GM18870 (cell line): ENCODE results near the gene CCDC69.
"Not testable (repeated sequence)": the region's sequence is repeated elsewhere in the genome, so short reads cannot be mapped to it uniquely, and the experiment has no call there.

Experiments used
- ATAC-seq: cut with Tn5 transposase; IDR thresholded peaks from one replicate; pipeline ENCODE4 v1.9.1; 2021; ENCODE audit warnings: moderate library complexity; ENCODE audit not compliant: unreplicated experiment

Gene CCDC69

DNA sequence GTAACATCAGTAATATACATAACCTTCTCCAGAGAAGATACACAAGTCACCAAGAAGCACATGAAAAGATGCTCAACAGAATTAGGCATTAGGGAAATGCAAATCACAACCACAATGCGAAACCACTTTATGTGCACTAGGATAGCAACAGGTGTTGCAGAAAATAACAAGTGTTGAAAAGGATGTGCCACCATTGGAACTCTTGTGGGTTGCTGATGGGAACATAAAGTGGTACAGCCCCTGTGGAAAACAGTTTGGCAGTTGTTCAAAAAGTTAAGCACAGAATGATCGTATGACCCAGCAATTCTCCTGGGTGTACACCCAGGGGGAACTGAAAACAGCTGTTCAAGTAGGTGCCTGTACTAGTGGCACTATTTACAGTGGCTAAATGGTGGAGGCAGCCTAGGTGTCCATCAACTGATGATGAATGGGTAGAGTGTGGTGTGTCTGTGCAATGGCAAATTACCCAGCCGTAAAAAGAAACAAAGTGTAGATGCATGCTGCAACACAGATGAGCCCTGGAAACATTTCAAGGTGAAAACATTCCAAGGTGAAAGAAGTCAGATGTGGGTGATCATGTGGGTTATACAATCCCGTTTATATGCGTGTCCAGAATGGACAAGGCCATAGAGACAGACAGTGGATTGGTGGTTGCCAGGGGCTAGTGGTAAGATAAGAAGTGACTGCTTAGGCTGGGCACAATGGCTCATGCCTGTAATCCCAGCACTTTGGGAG is 27.2 kb downstream of the CCDC69 start:
- ATAC-seq = peak; percentile 85

DNA sequence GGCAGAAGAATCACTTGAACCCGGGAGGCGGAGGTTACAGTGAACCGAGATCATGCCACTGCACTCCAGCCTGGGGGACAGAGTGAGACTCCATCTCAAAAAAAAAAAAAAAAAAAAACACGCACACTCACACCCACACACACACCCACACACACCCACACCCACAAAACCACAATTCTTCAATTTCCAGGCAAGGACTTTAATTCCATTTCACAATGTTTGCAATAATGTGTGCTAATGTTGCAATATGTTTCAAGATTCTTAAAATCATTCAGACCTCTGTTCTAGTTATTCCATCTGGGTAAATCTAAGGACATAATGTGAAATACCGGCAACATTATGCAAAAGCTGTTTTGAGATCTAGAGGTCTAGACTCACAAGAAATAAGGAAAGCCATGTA is 28.3 kb downstream of the CCDC69 start:
- no peak for ATAC-seq

DNA sequence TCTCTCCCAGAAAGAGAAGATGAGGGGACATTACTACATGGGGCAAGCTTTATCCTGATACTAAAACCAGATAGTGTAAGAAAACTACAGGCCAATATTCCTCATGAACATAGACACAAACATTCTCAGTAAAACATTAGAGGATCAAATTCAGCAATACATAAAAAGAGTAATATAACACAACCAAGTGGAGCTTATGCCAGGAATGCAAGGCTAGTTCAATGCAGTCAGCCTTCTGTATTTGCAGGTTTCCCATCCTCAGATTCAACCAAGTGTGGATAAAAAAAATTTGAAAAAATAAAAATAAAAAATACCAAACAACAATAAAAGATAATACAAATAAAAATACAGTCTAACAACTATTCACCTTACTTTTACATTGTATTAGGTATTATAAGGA is 31.3 kb downstream of the CCDC69 start:
- no peak for ATAC-seq

DNA sequence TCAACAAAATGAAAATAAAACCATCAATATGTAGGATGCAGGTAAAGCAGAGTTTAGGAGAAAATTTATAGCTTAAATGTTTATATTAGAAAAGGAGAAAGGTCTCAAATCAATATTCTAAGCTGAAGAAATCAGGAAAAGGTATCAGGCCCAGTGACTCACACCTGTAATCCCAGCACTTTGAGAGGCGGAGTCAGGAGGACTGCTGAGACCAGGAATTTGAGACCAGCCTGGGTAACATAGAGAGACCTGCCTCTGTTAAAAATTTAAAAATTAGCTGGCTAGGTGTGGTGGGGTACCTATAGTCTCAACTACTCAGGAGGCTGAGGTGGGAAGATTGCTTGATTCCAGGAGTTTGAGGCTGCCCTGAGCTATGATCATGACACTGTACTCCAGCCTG is 32.2 kb downstream of the CCDC69 start:
- ATAC-seq = no peak

DNA sequence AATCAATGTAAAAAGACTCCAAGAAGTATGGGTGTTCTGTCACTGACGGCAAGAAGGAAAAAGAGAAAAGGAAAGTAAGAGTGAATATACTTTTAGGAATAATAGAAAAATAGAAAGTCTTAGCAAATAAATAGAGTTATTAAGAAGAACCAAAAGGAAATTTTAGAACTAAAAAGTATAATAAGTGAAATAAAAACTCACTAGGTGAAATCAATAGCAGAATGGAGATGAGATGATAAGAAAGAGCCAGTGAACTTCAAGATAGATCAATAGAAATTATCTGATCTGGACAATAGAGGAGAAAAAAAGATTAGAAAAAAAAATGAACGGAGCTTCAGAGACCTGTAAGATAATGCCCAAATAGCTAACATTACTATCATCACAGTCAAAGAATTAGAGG is 34.7 kb downstream of the CCDC69 start:
- no peak for ATAC-seq

DNA sequence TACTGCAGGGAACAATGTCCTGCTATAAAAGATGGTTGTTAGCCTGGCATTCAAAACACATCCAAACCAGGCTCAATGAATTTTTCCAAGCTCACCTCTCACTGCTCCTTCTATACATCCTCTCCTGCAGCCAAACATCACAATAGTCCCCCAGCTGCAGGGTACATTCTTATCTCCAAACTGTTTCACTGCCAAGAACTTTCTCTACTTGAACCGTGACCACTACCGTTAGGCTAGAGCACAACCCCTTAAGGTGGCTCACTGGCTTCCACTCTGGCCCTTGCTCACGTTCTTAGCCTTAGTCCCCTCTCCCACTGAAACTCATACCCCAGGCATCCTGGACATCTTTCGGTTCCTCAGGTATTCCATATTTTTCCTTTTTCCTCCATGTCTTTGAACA is 37.4 kb downstream of the CCDC69 start:
- no peak for ATAC-seq

DNA sequence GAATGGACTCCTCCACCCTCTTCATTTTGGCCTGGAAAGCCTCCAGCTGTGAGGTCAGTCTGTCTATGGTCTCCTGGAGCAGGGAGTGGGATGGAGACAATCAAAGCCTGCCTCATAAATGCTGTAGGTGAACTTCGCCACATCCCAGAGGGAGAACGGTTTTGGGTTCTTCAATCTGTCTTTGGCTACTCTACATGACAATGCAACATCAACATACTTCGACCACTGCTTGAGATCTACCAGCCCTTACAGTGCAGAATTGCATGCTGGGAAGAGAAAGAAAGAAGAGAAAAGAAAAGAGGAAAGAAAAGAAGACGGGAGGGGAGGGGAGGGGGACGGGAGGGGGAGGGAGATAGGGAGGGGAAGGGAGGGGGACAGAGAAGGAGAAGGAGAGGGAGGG is 37.8 kb downstream of the CCDC69 start:
- ATAC-seq = no peak

DNA sequence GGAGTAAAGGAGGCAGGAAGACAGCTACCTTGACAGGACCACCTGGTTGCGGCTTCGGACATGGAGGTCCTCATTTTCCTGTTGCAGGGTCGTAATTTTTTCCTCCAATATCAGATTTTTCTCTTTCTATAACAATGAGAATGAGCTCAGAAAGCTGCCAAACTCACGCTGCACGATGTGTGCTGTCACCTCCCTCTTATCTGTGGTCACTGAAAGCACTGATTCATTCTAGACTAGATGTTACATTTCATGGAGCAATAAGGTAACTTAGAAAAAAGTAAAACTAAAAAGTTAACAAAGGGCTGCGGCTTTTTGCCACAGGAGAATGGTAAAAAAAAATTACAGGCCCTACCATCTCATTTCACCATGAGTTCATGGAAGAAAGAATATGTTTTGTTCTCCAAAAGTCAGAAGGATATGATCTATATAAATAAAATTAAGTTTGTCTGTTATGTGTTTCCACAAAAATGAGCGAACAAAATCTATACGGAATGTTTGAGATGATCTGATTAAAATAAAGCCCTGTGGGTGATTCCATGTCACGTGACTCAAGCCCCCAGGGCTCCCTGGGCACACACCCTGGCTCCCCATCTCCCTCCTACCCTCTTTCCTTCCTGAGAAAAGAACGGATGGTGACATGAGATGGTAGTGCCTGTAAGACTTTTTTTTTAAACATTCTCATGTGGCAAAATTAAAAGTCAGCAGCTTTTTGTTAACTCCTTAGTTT is 39.4 kb downstream of the CCDC69 start:
- ATAC-seq = no peak

DNA sequence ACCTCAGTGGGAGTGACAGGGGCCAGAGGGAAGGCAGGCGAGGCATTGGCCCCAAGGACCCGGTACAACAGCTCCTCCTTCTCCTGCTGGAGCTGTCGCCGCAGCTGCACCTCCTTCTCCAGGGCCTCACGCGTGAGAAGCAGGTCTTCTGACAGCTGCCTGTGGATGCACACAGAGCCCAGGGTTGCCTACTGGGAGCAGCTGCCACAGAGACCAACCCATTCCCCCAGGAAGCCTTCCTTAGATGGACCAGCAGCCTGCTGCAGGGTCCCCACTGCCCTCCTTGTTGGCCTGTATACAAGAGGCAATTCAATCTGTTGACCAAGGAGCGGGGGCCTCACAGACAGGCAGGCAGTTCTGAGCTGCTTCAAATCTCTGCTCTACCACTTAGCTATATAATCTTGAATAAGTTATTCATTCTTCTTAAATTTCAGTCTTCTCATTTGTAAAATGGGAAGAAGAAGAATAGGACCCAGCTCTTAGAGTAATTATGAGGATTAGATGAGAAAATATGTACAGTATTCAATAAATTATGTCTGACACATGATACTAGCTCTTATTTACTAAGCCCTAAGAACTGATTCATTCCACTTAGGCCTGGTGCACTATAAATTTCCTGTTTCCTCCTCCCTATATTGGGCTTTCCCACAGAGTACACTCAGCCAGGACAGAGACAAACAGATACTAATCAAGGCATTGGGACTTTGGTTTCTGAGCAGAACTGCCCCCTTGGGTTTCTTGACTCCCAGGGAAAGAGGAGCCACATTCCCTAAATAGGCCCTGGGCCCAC is 40.2 kb downstream of the CCDC69 start:
- ATAC-seq = no peak

DNA sequence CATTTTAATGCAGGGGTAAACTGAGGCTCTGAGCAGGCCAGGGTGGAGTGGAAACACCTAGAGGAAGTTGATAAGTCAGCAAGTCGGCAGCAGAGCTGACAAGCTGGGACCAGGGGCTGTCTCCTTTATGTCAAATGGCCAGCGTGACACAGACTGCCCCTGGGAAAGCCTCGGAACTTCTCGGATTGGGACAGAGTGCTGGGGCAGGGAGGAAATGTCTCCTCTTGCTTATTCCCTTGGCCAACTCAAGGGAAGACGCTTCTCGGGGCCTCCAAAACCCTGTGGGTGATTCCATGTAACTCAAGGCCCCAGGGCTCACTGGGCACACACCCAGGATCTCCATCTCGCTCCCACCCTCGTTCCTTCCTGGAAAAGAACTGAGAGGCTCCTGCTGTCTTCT is 40.9 kb downstream of the CCDC69 start:
- no peak for ATAC-seq

DNA sequence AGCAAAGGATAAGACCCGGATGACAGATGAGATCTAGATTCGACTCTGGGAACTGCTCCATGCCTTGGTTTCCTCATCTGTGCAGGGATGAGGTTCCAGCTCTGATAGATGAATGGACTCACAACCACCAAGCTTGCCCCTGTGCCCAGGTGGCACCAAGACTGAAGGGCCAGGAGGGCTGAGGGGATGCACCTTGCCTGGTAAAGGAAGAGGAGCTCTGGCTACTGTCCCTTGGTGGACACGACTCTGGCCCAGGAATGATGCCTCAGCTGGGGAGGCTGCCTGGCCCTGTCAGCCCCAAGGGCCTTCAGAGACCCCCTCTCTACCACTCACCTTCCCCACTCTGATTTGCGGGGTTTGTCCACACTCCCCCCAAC is 41.4 kb downstream of the CCDC69 start:
- ATAC-seq = no peak

DNA sequence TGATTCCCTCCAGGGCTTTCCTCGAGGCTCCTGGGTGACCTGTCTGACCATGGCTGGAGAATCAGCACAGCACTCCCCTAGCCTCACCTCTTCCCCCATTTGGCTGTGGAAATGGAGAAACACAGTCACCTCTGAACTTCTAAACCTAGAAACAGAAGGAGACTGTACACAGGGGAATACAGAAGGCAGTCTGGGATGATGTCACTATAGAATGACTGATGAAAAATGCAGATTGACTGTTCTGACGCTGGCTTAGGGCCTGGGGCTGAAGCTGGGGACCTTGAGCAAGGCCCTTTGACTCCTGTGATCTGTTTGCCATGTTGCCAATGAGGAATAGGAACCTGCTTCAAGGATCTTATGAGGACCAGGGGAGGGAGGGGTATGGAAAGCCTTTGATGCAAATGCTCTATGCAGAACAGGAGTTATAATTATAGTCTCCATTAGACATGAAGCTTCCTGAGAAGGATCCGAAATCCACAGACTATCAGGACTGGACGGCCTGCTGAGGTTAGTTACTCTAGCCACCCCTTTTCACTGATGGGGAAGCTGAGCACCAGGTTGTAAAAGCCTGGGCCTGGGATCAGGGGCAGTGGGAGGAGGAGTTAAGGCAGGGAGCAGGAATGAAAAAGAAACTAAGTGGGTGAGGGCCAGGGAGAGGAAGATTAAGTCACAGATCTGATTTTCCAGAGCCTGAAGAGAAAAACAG is 41.9 kb downstream of the CCDC69 start:
- ATAC-seq = no peak

DNA sequence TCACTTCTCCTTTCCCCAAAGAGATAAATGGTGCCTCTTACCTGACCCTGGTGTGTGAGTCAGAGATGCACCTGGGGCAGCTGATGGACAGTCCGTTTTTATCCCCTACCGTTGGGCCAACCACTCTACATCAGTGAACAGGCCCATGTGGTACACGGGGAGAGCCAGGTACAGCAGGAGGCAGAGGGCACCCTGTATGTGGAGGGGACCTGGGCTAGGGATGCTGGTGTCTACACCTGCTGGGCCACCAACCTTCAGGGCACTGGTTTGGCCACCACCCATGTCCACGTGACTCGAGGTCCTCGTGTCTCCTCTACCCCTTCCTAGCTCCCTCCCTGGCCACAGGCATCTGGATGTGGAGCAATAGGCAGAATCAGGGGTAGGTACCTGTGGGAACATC is 43.6 kb downstream of the CCDC69 start:
- ATAC-seq = no peak

DNA sequence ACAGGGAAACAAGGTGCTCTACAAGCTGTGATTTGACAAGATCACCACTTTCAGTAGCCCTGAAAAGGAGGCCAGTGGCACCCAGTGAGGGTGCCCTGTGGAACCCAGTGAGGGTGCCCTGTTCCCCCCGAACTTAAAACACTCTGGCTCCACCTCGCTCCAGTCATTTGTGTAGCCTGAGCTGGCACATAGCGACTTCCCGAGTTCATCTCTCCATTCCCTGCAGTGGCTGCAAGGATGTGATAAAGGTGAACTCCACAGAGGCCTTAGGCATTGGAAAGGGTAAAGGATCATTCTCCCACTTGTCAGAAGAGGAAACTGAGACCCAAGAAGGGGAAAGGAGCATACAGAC is 44.4 kb downstream of the CCDC69 start:
- ATAC-seq = no peak

DNA sequence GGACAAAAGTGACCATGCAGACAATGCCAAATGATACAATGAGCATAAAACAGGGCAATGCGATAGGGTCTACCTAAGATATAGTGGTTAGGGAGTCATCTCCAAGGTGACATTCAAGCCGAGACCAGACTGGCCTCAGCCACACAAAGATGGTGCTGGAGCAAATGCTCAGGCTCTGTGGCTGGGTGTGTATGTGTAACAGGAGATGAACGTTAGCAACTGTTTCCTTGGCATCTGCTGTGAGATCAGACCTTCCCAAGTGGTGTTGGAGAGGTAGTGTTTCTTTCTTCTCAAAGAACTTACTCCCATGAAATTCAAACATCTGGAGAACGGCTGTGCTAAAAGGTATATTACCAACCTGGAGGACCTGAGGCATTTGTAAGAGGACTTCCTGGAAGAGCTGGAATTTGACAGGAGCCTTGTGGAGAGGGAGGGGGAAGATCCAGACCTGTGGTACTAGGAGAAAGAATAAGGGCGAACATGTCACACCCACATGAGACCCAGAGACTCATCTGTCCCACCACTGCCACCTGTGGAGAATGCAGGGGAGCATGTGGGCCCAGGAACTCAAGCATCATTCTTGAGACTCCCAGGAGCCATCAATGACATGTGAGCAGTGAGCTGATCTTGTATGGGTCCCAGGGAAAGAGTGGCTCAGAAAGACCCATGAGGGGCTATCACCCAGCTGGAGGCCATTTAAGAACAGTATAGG is 45.0 kb downstream of the CCDC69 start:
- no peak for ATAC-seq

DNA sequence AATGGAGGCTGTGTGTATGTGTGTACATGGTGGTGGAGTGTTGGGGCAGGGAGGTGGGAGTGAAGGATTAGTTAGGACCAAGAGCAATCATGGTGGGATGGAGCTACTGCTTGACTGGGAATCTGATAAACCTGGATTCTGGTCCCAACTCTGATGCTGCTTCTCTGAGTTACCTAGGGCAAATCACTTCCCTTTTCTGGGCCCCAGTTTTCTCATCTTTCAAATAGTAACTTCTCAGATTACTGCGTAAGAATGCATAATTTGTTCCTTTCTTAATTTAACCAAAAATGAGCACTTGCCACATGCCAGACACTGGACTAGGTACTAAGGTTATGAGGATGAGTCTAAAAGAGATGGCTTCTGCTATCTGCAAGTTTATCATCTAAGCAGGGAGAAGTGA is 45.5 kb downstream of the CCDC69 start:
- no peak for ATAC-seq

DNA sequence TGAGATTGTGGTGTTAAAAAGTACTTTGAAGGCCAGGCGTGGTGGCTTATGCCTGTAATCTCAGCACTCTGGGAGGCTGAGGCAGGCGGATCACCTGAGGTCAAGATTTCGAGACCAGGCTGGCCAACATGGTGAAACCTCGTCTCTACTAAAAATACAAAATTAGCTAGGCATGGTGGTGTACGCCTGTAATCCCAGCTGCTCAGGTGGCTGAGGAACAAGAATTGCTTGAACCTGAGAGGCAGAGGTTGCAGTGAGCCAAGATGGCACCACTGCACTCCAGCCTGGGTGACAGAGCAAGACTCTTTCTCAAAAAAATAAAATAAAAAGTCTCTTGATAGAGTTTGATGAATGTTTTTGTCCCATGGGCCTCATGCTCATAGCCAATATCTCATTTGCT is 47.6 kb downstream of the CCDC69 start:
- not testable (repeated sequence) for ATAC-seq

DNA sequence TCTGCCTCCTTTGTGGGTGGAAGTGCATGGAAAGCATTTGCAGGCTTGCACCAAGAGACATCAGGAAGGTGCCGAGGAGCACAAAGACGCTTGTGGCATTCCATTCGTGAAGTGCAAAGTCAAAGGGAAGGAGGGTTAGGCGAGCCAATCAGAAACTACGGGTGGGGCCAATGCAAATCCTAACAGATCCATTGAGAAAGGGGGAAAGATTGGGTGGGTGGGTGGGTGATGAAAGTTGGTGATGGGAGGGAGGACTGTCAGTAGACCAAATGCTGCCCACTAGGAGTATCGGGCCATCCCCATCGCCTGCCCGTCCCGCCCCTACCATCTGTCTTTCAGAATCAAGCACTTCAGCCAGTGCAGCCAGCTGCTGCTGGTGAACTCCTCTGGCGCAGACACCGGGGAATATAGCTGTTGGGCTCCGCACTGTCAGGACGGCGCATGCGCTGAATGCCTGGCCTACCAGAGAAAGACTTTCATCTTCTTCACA is 49.2 kb downstream of the CCDC69 start:
- ATAC-seq = no peak

DNA sequence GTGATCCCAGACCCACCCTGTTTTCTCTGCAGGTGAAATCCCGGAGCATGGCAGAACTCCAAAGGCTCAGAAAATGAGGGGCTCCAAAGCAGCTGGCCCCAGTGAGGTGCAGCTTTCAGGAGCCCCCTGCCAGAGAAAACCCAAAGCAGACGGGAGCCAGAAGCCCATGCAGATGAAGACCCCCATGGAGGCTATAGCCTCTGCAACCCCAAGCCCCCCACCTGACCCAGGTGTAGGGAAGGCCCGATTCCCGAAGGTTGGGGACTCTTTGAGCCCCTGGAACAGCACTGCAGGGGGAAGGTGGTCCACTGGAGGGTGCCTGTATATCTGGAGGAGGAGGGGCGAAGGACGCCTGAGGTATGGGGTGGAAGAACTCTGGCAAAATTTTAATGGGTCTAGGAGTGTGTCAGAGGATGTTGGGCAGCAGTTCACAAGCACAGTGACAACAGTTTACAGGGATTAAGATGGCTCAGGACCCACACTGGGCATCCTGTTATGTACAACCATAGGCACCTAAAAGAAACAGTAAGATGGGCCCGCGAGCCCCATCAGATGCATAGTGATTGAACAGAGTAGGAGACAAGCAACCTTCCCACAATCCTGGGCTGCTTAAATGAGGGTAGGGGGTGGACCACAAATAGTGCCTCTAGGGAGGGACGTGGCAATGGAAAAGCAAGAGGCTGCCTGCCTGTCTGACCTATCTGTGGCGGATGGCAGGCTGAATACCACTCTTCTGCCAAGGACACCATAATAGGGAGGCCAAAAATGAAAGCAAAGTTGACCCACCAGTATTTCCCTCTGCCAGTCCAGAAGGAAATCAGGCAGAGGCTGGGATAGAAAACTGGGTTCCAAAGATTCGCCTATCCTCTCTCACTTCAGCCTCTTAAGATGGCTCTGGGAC is 49.9 kb downstream of the CCDC69 start:
- no peak for ATAC-seq

DNA sequence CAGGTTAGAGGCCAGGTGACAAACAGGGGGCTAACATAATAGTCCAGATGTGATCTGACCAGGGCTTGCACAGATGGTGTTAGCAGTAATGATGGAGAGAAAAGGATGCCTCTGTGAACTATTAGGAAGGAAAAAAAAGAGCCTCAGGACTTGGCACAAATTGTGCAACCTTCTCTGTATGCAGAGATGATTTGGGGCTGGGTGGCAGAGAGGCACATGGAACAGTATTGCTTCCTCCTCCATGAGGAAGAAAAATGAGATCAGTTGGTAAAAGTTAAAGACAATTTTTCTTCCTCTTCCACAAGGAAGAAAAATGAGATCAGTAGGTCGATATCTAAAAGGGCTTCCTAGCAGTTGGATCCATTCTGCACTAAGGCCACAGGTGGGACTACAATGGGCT is 52.4 kb downstream of the CCDC69 start:
- ATAC-seq = no peak
